Left ventricle myocardium superior (tissue), 1 donor: ENCODE results near the gene ZBED1. TPM values are rescaled to one million over a fixed set of nuclear protein-coding genes. Genes with fewer than 3 reads are reported as not detected.
"Not testable (repeated sequence)": the region's sequence is repeated elsewhere in the genome, so short reads cannot be mapped to it uniquely, and the experiment has no call there.

Experiments
- ATAC-seq: fragments of 200-7000 bp; cut with Tn5 transposase; one replicate; pipeline ENCODE4 v1.9.1; 2020; ENCODE audit warnings: mild to moderate bottlenecking, moderate library complexity
- DNase-seq: peaks from one replicate; pipeline ENCODE4 v3.0.0-alpha.2; 2020
- intact Hi-C: fragments of 100-400 bp; cut with micrococcal nuclease; formaldehyde crosslinking; loops from one replicate; pipeline ENCODE4 v1.11.0; 2022
- total RNA-seq: library from RNA; stranded (reverse); fragmentation: NEBNext Ultra II Directional; extraction: Animal tissue kit (Norgen Biotek cat#: 25700); gene quantifications from one replicate; pipeline ENCODE4 v1.2.1, GENCODE V29; 2021
- donor health status: DM: no; HTN: yes; CAD: no; lungs with severe emphysema.

The ZBED1 gene
- total RNA-seq, 1 donor from 2014 or later = 73.9 TPM

GRCh38 chrX:2481597-2481996 is 19.2 kb downstream of the ZBED1 start:
- intact Hi-C loops, DNase-seq: not testable (repeated sequence)
- ATAC-seq = peak; percentile 70

- intact Hi-C loops, ATAC-seq, DNase-seq: not testable (repeated sequence)
Measured at GRCh38 chrX:2479982-2480381, 20.8 kb downstream of the ZBED1 start.

GRCh38 chrX:2479420-2479780 is 21.4 kb downstream of the ZBED1 start:
- no peak for ATAC-seq
- intact Hi-C loops = no loop called here
- no peak for DNase-seq

- intact Hi-C loops = no loop called here
- DNase-seq (no peak), ATAC-seq (no peak)
Measured at GRCh38 chrX:2478546-2479419, 22.0 kb downstream of the ZBED1 start.

- intact Hi-C loops, DNase-seq, ATAC-seq: not testable (repeated sequence)
Measured at GRCh38 chrX:2477313-2477712, 23.5 kb downstream of the ZBED1 start.

GRCh38 chrX:2474963-2475726 is 25.6 kb downstream of the ZBED1 start:
- intact Hi-C loops = no loop called here
- ATAC-seq (no peak), DNase-seq (no peak)

- DNase-seq = no peak
- intact Hi-C loops = no loop called here
Measured at GRCh38 chrX:2474280-2474962, 26.4 kb downstream of the ZBED1 start.

GRCh38 chrX:2473064-2473463 is 27.7 kb downstream of the ZBED1 start:
- DNase-seq, intact Hi-C loops, ATAC-seq: not testable (repeated sequence)

More at GRCh38 chrX:2474280-2474962, 26.4 kb downstream of the ZBED1 start:
- no peak for ATAC-seq

- DNase-seq (no peak), ATAC-seq (no peak)
- intact Hi-C loops = no loop called here
Measured at GRCh38 chrX:2471641-2472040, 29.1 kb downstream of the ZBED1 start.

GRCh38 chrX:2471126-2471525 is 29.6 kb downstream of the ZBED1 start:
- DNase-seq, ATAC-seq, intact Hi-C loops: not testable (repeated sequence)

GRCh38 chrX:2469852-2470251 is 30.9 kb downstream of the ZBED1 start:
- intact Hi-C loops, ATAC-seq, DNase-seq: not testable (repeated sequence)

GRCh38 chrX:2469196-2469685 is 31.5 kb downstream of the ZBED1 start:
- ATAC-seq (no peak), DNase-seq (no peak)
- intact Hi-C loops = no loop called here

GRCh38 chrX:2468261-2469195 is 32.2 kb downstream of the ZBED1 start:
- intact Hi-C loops = no loop called here
- no peak for DNase-seq

GRCh38 chrX:2466876-2467656 is 33.7 kb downstream of the ZBED1 start:
- ATAC-seq (no peak), DNase-seq (no peak)
- intact Hi-C loops = no loop called here

More at GRCh38 chrX:2468261-2469195, 32.2 kb downstream of the ZBED1 start:
- ATAC-seq = no peak

- no peak for DNase-seq
- ATAC-seq = no peak
- intact Hi-C loops = no loop called here
Measured at GRCh38 chrX:2464677-2465166, 36.1 kb downstream of the ZBED1 start.

- intact Hi-C loops = no loop called here
- DNase-seq (no peak), ATAC-seq (no peak)
Measured at GRCh38 chrX:2463973-2464676, 36.7 kb downstream of the ZBED1 start.

- intact Hi-C loops, ATAC-seq, DNase-seq: not testable (repeated sequence)
Measured at GRCh38 chrX:2463481-2463880, 37.3 kb downstream of the ZBED1 start.
